Endothelial cell of umbilical vein (primary cell): Measurements from ENCODE around the gene MTA1.

ENCODE experiments used
- CTCF ChIP-seq, 2 donors: IDR thresholded peaks; 1 replicate in 1 of 2; 2 replicates in 1 of 2; pipeline ENCODE4 v1.5.1; 2011; ENCODE audit warnings: low read length in 2 of 2, mild to moderate bottlenecking in 2 of 2, moderate library complexity in 2 of 2, control low read depth in 1 of 2, inconsistent platforms in 1 of 2, low read depth in 1 of 2; ENCODE audit not compliant: insufficient read depth in 1 of 2; ENCODE audit errors: extremely low read depth in 1 of 2
- MAX ChIP-seq: IDR thresholded peaks from 2 replicates; pipeline ENCODE4 v1.6.1; 2011; ENCODE audit not compliant: insufficient read depth, insufficient read length

GRCh38 chr14:105503935-105504692 lies 84.5 kb downstream of the MTA1 start:
- TF ChIP-seq MAX, result no peak
- no peak for TF ChIP-seq CTCF (IDR thresholded peaks at IDR 0.05; ENCODE audit: extremely low read depth in 1 of 2, insufficient read depth in 1 of 2, low read depth in 1 of 2, low read length in 2 of 2)
